Endothelial cell of umbilical vein (primary cell): ENCODE data around the gene COL6A3. TPM values are rescaled to one million over a fixed set of nuclear protein-coding genes. Genes with fewer than 3 reads are reported as not detected.

Experiments used
- BruUV-seq: library from RNA; stranded (reverse); fragments of 400-500 nt; replicated peaks from 2 replicates; lab custom pipeline; 2021; lab: Mats Ljungman, UMichigan
- CTCF ChIA-PET: fragments of 300-600, 350-600 bp; sonication (Branson Sonifier 250); formaldehyde crosslinking; loops from one replicate; lab custom pipeline; 2021; ENCODE audit warnings: antibody characterized with exemption, inconsistent platforms; lab: Charles Lee
- POLR2A ChIA-PET: fragments of 300-600, 350-600 bp; sonication (Branson Sonifier 250); formaldehyde crosslinking; loops from one replicate; lab custom pipeline; 2021; ENCODE audit warnings: antibody characterized with exemption, inconsistent platforms; lab: Charles Lee
- DNase-seq: peaks from one replicate; pipeline ENCODE4 v3.0.0-alpha.2; 2011; ENCODE audit warnings: low read depth, low spot score
- FAIRE-seq: peaks from 2 replicates; lab custom pipeline; 2011; peaks lifted over from hg19 to GRCh38; lab: Jason Lieb, UNC
- H2AFZ ChIP-seq: 2 replicates; pipeline ENCODE4 v1.6.0; 2012; ENCODE audit warnings: low read depth, low read length, control low read depth, inconsistent platforms
- H3K27ac ChIP-seq: 2 replicates; pipeline ENCODE4 v1.5.1; 2011; ENCODE audit warnings: low read depth, mild to moderate bottlenecking, control low read depth, low read length, moderate library complexity; ENCODE audit not compliant: insufficient read depth
- H3K27me3 ChIP-seq, 2 experiments: 2 replicates each; pipeline versions ENCODE4 v1.6.0 to v1.6.1; 2011; ENCODE audit warnings: low read length in 2 of 2, mixed read lengths in 1 of 2; ENCODE audit not compliant: control insufficient read depth in 2 of 2, insufficient read depth in 2 of 2
- H3K36me3 ChIP-seq, 2 experiments: 2 replicates in 1 of 2; 3 replicates in 1 of 2; pipeline ENCODE4 v1.5.1; 2011; ENCODE audit warnings: low read length in 2 of 2, mild to moderate bottlenecking in 1 of 2, moderate library complexity in 1 of 2; ENCODE audit not compliant: control insufficient read depth in 2 of 2, insufficient read depth in 2 of 2; ENCODE audit errors: extremely low read depth in 1 of 2
- H3K4me1 ChIP-seq: 3 replicates; pipeline ENCODE4 v1.5.1; 2011; ENCODE audit warnings: mild to moderate bottlenecking, low read length; ENCODE audit not compliant: control insufficient read depth, insufficient read depth; ENCODE audit errors: extremely low read depth
- H3K4me2 ChIP-seq: 2 replicates; pipeline ENCODE4 v1.6.1; 2011; ENCODE audit warnings: low read length, control low read depth, mixed read lengths; ENCODE audit not compliant: insufficient read depth
- H3K4me3 ChIP-seq, 3 experiments: fragments of 200-600 bp in 1 of 3; sonication (generic), shearing (Covaris generic) in 1 of 3; replicated peaks in 1 of 3; 2 replicates each; pipeline ENCODE4 v1.5.1; 2011 to 2016; ENCODE audit warnings: control low read depth in 3 of 3, low read length in 3 of 3, mild to moderate bottlenecking in 2 of 3, inconsistent platforms in 1 of 3, low read depth in 1 of 3, moderate library complexity in 1 of 3; ENCODE audit not compliant: insufficient read depth in 1 of 3
- H3K79me2 ChIP-seq: 2 replicates; pipeline ENCODE4 v1.6.0; 2012; ENCODE audit warnings: low read length, inconsistent platforms; ENCODE audit not compliant: control insufficient read depth, insufficient read depth
- H3K9ac ChIP-seq: replicated peaks from 2 replicates; pipeline ENCODE3; 2011; ENCODE audit warnings: low read length, control low read depth; ENCODE audit not compliant: insufficient read depth; ENCODE audit errors: extremely low read depth
- H3K9me1 ChIP-seq: replicated peaks from 3 replicates; pipeline ENCODE4 v1.6.0; 2011; ENCODE audit warnings: mild to moderate bottlenecking, low read length; ENCODE audit not compliant: control insufficient read depth, insufficient read depth; ENCODE audit errors: extremely low read depth
- H3K9me3 ChIP-seq: replicated peaks from 2 replicates; pipeline ENCODE4 v1.5.1; 2012; ENCODE audit warnings: low read length, inconsistent platforms; ENCODE audit not compliant: control insufficient read depth, insufficient read depth
- H4K20me1 ChIP-seq: replicated peaks from 2 replicates; pipeline ENCODE3; 2011; ENCODE audit warnings: mild to moderate bottlenecking, low read length; ENCODE audit not compliant: control insufficient read depth, insufficient read depth; ENCODE audit errors: extremely low read depth
- CTCF ChIP-seq, 2 donors: IDR thresholded peaks; 1 replicate in 1 of 2; 2 replicates in 1 of 2; pipeline ENCODE4 v1.5.1; 2011; ENCODE audit warnings: low read length in 2 of 2, mild to moderate bottlenecking in 2 of 2, moderate library complexity in 2 of 2, control low read depth in 1 of 2, inconsistent platforms in 1 of 2, low read depth in 1 of 2; ENCODE audit not compliant: insufficient read depth in 1 of 2; ENCODE audit errors: extremely low read depth in 1 of 2
- EZH2 ChIP-seq: IDR thresholded peaks from 2 replicates; pipeline ENCODE4 v1.6.1; 2012; ENCODE audit warnings: borderline replicate concordance, low read depth, mild to moderate bottlenecking, moderate library complexity, low read length, inconsistent platforms; ENCODE audit not compliant: severe bottlenecking
- FOS ChIP-seq: IDR thresholded peaks from 2 replicates; pipeline ENCODE4 v1.6.1; 2011; ENCODE audit warnings: mild to moderate bottlenecking, low read length, moderate library complexity, borderline replicate concordance; ENCODE audit not compliant: insufficient read depth
- GATA2 ChIP-seq: IDR thresholded peaks from 2 replicates; pipeline ENCODE4 v1.7.0; 2011; ENCODE audit warnings: low read depth, mild to moderate bottlenecking, moderate library complexity, mixed read lengths, low read length; ENCODE audit not compliant: insufficient read length, insufficient read depth
- JUN ChIP-seq: IDR thresholded peaks from 2 replicates; pipeline ENCODE4 v1.6.1; 2011; ENCODE audit warnings: borderline replicate concordance, low read depth; ENCODE audit not compliant: insufficient read length, insufficient read depth
- MAX ChIP-seq: IDR thresholded peaks from 2 replicates; pipeline ENCODE4 v1.6.1; 2011; ENCODE audit not compliant: insufficient read depth, insufficient read length
- MYC ChIP-seq: IDR thresholded peaks from one replicate; pipeline ENCODE4 v1.6.1; 2011; ENCODE audit warnings: mild to moderate bottlenecking, low read depth, low read length
- POLR2A ChIP-seq: IDR thresholded peaks from 2 replicates; pipeline ENCODE4 v1.6.1; 2012; ENCODE audit warnings: low read depth, mild to moderate bottlenecking, control low read depth, low read length
- POLR2AphosphoS5 ChIP-seq: IDR thresholded peaks from 2 replicates; pipeline ENCODE4 v1.6.1; 2012; ENCODE audit warnings: low read depth, mild to moderate bottlenecking, control low read depth, low read length, moderate library complexity; ENCODE audit not compliant: insufficient read depth
- dilution Hi-C: fragments of 300-500 bp; cut with MboI; formaldehyde crosslinking; loops from one replicate; pipeline ENCODE4 v1.15.0; 2019; ENCODE audit warnings: low sequenced_read_pairs; ENCODE audit not compliant: extremely low pct_ligation_motif_present
- intact Hi-C: fragments of 100-400 bp; cut with micrococcal nuclease; formaldehyde crosslinking; loops from one replicate; pipeline ENCODE4 v1.10.0; 2022
- polyA plus RNA-seq, 4 experiments: library from polyadenylated mRNA; depleted of rRNA in 3 of 4; stranded (reverse) in 3 of 4; unstranded in 1 of 4; fragments of >200 nt; gene quantifications; 2 replicates each; pipeline versions ENCODE4 v1.2.1 to v1.2.3, GENCODE V29; 2011 to 2012; ENCODE audit warnings: missing spikeins in 1 of 4
- total RNA-seq: library from RNA; stranded (reverse); gene quantifications from 2 replicates; pipeline ENCODE4 v1.2.3, GENCODE V29; 2021

The COL6A3 gene
- total and polyA plus RNA-seq, 2 donors (not counting 3 experiments of a cell fraction or from before 2014, with no cell fraction given) = 0.03 TPM; not detected in 1

GRCh38 chr2:237457388-237457941 is 43.5 kb upstream of the COL6A3 start:
- FAIRE-seq = no peak
- intact Hi-C loops = no loop called here
- H3K4me1 ChIP-seq = peaks cover 11% of the 10 kb centered on the region
- TF ChIP-seq EZH2 (no peak), POLR2A (no peak), FOS (no peak), MAX (no peak)
- DNase-seq = no peak
- no peak overlapping the region for H3K9ac ChIP-seq
- no peak overlapping the region for H3K27ac ChIP-seq
- dilution Hi-C loops = no loop called here
- H3K27me3 ChIP-seq = peaks cover 50 to 53% of the 10 kb centered on the region in 2 experiments
- POLR2A ChIA-PET = no interaction called here
- H3K4me2 ChIP-seq = no peak overlapping the region
- no peaks in the 10 kb centered on the region for H3K79me2 ChIP-seq
- no peaks in the 10 kb centered on the region for H3K36me3 ChIP-seq
- no peaks in the 10 kb centered on the region for H3K9me1 ChIP-seq
- H3K9me3 ChIP-seq = no peaks in the 10 kb centered on the region
- CTCF ChIA-PET = interaction anchor here (1.7 kb wide), 2 partner anchors 14 to 36 kb away, joined by 4 to 9 read pairs; no protein-coding TSS in a partner anchor
- H4K20me1 ChIP-seq = no peaks in the 10 kb centered on the region
- no peak overlapping the region for H2AFZ ChIP-seq
- H3K4me3 ChIP-seq = no peak overlapping the region
- no TSS peak for BruUV-seq

- POLR2A ChIA-PET = no interaction called here
- Histone ChIP-seq H4K20me1 (no peaks in the 10 kb centered on the region), H2AFZ (no peak overlapping the region), H3K4me3 (no peak overlapping the region), H3K9me3 (no peaks in the 10 kb centered on the region), H3K4me2 (no peak overlapping the region), H3K4me1 (peaks cover 11% of the 10 kb centered on the region), H3K27ac (no peak overlapping the region), H3K27me3 (peaks cover 59 to 64% of the 10 kb centered on the region in 2 experiments), H3K9me1 (no peaks in the 10 kb centered on the region), H3K36me3 (no peaks in the 10 kb centered on the region), H3K9ac (no peak overlapping the region), H3K79me2 (no peaks in the 10 kb centered on the region)
- no peak for TF ChIP-seq GATA2
- no peak for TF ChIP-seq POLR2A
- TF ChIP-seq CTCF (IDR thresholded peaks at IDR 0.05; ENCODE audit: extremely low read depth in 1 of 2, insufficient read depth in 1 of 2, low read depth in 1 of 2, low read length in 2 of 2) = no peak
- TF ChIP-seq MAX = no peak
- TF ChIP-seq POLR2AphosphoS5 = no peak
- no peak for TF ChIP-seq MYC
- no peak for TF ChIP-seq EZH2
- no peak for TF ChIP-seq FOS
- TF ChIP-seq JUN = no peak
- intact Hi-C loops (no loop called here), dilution Hi-C loops (no loop called here)
- BruUV-seq = no TSS peak
- FAIRE-seq = no peak
- CTCF ChIA-PET = interaction anchor here (1.7 kb wide), 1 partner anchor 16 kb away, joined by 4 read pairs; no protein-coding TSS in a partner anchor
- no peak for DNase-seq
These were observed 42.4 kb upstream of the COL6A3 start for GRCh38 chr2:237456200-237456843.
